GM18861 (cell line): ENCODE measurements around the gene TMEM89.

Experiments used
- ATAC-seq: cut with Tn5 transposase; IDR thresholded peaks from one replicate; pipeline ENCODE4 v1.9.1; 2021; ENCODE audit not compliant: unreplicated experiment

The TMEM89 gene, protein sequence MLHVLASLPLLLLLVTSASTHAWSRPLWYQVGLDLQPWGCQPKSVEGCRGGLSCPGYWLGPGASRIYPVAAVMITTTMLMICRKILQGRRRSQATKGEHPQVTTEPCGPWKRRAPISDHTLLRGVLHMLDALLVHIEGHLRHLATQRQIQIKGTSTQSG

DNA sequence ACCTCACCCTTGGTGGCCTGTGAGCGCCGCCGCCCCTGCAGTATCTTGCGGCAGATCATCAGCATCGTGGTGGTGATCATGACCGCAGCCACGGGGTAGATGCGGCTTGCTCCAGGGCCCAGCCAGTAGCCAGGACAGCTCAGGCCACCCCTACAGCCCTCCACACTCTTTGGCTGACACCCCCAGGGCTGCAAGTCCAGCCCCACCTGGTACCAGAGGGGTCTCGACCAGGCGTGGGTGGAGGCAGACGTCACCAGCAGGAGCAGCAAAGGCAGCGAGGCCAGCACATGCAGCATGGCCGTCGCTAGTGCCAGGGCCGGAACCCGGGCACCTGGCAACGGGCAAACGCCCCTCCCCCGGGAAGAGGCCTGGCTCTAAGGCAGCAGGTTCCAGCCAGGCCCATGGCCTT, at the start of gene TMEM89:
Gene TMEM89, minus strand, starts transcription at position 309 of the 409 bp plus-strand sequence. Its CDS starts 13 bp downstream, at position 296.
- ATAC-seq: no peak

DNA sequence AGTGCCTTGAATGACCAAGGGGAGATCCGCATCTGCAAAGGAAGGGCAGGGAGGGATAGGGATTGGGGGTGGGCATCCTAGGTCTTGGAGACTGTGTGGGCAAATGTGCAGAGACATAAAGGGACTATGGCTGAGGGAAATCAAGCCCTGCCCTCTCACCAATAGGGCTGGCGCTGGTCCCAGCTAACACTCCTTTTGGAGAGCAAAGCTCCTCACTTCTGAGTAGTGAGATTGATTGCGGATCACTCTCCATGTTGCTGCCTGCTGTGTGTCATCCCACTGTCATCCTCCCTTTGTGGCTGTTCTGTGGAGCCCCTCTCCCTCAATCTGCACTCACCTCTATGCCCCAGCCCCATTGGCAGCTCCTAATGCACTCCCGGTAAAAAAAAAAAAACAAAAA, 43.4 kb upstream of the TMEM89 start:
- no peak for ATAC-seq

DNA sequence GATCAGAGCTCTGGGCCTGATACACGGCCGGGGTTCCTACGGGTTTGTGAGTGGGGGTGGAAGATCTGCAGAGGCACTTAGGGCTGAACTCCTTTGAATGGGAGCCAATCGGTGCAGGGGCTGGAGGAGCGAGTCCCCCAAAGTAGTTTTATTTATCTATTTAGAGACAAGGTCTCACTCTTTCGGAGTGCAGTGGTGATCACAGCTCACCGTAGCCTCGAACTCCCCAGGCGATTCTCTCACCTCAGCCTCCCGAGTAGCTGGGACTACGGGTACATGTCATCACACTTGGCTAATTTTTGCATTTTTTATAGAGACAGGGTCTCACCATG, 42.7 kb upstream of the TMEM89 start:
- no peak for ATAC-seq

DNA sequence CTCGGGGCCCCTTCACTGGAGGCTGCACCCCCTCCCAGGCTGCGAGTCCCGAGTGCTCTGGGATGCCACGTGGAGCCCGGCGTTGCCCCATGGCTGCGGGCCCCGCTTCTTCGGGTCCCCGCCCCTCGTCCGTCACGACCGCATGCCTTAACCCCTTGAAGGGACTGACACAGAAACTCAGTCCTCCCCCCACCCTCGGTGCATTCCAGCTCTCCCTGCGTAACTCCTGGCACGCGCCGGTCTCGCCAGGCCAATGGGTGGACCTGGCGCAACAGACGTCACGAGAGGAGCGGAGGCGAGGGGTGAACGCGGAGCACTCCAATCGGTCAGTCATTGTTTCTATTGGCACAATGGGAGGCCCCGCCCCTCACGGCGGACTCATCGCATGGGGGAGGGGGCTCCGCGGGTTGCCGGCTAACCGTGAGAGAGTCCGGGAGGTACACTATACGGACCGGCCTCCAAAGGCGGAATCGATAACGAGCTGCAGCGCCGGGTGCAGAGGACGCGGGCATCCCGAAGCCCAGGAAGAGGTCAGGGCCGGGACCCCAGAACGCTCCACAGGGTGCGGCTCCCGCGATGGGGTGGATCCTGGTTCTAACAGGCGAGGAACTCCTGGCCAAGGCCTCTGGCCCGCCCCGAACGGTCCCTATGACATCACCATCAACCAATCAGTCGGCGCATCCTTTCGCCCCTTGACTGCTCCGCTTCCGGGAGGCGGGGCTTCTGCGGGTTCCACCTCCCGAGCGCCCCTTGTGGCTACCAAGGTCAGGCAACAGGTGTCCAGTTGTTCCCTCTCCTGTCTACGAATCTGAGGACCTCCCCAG, 42.1 kb upstream of the TMEM89 start:
- ATAC-seq: peak; percentile 75

DNA sequence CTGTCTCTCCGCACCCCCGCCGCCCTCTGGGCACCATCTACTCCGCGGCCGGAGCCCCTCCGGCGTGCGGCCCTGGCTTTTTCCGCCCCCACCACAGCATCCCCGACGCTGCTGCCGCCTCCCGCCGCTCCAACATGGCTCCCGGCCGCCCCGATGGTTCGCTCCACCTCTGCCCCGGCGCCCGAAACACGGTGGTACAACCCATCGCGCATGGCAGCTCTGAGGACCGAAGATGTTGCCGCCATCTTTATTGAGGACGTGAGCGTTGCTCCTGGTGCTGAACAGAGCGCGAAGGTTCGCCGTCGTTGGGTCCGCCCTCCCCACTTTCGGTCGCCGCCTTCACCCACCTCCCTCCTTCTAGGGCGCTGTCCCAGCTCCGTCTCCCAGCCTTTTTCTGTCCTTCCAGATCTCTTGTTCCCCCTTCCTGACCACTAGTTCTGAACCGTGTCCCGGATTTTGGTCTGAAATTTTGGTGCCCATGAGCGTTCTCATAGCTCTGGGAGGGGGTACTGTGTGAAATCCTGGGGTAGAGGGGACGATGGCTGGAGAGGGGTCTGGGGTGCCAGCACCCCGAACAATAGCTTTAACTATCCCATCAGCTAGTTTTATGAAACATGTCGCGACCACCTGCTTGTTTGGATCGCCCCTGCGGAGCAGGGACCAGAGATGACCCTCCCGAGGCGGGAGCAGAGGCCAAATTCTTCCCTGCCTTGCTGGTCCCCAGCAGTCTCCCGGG, 41.4 kb upstream of the TMEM89 start, which contains the start of gene CELSR3:
Gene CELSR3, minus strand, starts transcription at position 134 of the 736 bp plus-strand sequence. CDS start 252 bp downstream, outside the sequence.
- no peak for ATAC-seq

DNA sequence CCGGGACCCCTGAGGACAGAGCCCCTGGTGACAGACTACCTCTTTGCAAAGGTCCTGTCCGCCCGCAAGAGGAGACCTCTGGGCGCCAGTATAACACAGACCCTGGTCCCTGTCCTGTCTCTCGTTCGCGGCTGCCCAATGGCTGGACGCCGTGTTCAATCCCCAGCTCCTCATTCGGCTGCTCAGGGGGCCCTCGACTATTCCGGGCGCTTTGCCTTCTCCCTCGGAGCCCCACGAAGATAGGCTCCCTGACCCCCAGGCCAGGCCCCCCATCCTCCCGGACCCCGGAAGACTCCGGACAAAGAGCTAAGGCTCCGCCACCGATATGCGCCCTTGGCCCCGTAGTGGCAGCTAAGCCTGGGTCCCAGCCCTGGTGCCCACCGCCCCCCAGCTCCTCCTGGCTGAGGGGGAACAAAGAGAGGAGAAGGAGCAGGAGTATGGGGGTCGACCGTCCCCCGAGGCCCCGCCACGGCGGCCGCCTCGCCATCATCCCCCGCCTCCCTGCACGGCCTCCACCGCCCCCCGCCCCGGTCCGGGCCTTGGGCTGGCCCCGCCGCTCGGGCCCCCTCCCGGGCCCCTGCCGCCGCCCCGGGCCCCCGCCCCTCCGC, 40.7 kb upstream of the TMEM89 start:
- no peak for ATAC-seq

DNA sequence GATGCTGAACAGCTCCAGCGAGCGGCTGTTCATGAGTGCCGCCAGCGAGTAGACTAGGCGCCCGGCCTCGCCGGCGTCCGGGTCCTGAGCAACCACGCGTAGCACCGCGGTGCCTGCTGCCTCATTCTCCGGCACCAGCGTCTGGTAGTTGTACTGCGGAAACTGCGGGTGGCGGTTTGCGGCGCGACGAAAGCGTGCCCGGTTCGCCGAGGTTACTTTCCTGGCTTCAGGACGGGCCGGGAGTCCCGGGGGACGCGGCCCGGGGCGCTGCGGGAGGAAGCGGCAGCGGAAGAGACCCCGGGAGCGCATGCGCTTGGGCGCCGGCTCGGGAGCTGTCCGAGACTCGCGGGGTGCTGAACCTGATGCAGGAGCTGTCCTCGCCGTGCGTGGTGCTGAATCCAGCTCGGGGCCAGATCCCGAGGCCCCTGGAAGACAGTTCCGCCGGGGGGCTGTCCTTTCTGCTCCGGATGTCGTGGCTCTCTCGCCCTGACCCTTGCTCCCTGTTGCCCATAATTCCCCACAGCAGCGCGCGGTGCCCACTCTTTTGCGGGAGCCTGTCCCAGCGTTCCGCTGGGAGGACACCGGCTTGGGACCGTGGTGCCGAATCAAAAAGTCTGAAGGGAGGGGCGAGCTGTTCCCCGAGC, 40.1 kb upstream of the TMEM89 start:
- ATAC-seq: no peak

DNA sequence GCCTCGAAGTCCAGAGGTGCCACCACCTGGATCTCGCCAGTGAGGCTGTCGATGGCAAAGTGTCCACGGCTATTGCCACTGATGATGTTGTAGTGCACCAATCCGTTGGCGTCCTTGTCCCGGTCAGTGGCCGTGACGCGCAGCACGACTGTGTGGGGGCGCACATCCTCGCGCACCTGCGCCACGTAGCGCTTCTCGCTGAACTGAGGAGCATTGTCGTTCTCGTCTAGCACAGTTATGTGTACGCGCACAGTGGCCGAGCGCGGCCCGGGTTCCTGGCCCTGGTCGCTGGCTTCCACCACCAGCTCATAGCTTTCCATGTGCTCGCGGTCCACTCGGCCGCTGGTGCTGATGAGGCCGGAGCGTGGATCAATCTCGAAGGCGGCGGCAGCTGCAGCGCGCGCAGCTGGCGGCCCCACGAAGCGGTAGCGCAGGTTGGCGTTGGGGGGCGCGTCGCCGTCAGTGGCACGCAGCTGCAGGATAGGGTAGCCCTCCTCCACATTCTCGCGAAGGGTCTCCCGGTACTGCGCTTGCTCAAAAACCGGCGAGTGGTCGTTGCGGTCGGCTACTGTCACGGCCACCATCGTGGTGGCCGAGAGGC, 39.3 kb upstream of the TMEM89 start:
- ATAC-seq: no peak

DNA sequence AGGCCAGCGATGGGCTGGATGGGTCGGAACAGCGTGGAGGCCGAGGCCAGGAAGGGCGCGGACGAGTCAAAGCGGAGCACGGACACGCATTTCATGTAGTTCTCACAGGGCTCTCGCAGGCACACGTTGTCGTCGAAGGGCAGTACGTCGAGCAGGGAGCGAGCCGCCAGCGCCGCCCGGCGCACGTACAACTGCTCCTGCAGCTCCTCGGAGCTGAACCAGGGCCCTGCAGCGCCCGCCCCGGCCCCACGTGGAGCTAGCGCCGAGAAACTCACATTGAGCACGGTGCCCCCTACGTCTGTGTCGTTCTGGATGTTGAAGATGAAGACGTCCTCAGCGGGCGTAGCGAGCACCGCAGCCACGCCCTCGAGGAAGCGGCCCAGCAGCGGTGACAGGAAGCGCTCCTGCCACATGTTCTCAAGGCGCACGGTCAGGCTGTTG, 35.3 kb upstream of the TMEM89 start:
- no peak for ATAC-seq

DNA sequence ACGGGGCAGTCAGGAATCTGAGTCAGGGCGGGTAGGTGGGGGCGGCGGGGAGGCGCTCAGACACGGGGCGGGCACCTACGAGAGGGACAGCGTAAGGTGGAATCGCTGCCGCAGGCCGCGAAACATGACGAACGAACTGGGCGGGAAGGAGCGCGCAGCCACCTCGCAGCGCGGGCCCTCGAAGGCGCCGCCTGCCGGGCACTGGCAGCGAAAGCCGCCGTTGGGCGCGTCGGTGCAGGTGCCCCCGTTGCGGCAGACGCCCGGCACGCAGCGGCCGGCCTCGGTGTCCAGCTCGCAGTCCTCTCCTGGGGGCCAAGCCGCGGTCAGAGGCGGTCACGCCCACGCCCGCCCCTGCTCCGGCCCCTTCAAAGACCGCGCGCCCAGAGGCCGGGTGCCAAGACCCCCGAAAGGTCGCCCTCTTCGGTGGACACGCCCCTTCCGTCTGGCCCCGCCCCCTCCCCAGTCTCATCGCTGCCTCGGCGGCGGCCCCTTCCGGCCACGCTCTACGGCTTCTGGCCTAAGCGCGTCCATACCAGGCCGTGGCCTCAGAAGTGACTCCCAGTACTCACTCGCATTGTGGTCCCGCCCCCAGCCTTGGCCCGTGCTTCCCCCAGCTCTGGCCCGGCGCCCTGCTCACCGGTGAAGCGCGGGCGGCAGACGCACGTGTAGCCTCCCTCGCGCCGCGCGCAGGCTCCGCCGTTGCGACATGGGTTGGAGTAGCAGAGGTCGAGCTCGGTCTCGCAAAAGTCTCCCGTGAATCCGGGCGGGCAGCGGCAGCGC, 34.7 kb upstream of the TMEM89 start:
- ATAC-seq: peak; percentile 62

DNA sequence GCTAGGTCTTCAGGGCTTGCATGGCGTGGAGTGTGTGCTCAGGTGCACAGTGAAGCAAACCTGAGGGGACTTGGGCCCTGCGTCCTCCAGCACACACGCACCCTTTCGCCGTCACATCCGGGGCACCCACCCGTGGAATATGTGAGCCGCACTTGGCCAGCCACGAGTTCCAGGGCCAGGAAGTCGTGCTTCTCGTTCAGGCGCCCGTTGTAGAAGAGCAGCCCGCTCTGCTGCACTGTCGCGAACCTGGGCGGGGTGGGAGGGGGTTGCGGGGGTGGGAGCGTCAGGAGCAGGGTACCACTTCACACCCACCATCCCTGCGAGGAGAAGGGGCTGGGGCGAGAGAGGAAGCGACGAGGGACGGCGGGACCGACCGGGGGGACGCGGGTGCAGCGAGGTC, 34.0 kb upstream of the TMEM89 start:
- no peak for ATAC-seq

DNA sequence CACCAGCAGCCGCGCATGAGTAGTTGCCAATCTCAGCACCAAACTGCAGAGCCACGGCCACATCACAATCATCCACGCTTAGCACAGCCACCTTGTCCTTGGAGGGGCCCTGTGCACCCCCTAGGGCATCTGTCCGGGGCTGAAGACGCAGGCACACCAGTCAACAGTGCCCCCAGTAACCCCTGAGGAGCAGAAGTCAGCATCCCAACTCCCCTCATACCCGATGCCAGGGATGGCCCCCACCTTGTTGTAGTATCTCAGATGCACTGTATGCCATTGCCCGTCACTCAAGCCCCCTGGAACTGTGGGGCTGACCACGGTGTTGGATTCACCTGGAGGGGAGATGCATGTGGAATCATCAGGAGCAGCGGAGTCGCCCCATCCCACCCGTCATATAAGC, 33.5 kb upstream of the TMEM89 start:
- ATAC-seq: no peak

DNA sequence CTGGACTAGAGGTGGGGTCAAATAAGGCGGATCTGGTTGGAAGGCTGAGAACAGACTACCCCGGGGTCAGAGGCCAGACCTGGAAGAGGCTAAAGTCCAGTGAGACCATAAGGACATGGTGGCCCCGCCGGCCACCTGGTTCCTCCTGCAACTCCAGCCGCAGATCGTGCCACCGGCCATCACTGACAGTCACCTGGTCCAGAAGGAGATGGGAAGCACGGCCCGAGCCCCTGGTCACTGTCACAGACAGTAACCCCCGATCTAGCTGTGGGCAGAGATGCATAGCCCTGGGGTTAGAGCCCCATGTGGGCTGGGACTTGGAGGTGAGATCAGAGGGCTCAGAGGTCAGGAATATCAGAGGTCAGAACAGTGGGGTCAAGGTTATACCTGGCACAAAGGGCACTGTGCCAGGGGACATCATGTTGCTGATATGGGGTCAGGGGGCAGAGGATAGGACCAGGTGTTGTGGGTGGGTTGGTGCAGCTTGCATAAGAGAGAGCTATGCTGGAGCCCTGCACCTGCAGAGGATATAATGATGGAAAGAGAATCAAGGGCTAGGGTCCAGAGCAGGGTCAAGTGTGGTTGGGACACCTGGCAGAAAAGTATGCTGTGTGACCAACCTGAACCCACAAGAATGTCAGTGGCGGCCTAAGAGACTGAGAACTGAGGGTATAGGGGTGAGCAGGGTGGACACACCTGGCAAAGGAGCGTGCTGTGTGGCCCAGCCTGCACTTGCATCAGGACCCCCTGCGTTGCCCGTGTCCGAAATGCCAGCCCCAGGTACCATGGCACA, 31.6 kb upstream of the TMEM89 start:
- ATAC-seq: no peak

DNA sequence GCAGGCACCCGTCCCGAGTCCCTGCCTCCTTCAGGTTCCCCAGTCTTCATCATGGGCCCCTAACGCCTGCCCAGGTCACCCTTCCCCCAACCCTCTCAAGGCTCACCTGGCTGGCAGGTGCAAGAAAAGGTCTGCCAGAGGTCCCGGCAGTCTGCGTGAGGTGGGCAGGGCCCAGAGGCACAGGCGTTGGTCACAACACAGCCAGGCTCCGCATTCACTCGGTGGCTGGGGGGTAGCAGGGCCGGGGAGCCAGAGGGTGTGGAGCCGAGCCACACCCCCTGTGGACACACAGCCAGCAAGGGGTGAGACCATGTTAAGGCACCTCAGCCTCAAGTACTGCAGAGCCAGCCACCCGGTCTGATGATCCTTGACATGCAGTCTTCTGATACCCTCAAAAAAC, 30.2 kb upstream of the TMEM89 start:
- ATAC-seq: no peak

DNA sequence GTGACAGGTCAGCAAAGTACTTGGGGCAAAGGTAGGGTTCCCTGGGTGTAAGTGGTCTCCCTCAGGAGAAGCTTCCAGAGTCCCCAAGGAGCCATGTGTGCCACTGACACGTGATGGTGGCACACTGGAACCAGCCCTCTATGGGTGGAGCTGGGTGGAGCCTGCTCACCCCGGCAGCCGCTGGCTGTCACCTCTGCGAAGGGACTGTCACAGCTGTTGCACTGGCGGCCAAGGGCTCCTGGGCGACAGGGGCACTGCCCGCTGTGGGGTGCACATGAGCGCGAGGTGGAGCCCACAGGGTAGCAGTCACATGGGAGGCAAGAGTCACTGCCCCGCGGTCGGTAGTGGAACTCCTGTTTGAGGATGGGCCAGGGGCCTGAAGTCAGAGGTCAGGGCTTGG, 29.2 kb upstream of the TMEM89 start:
- ATAC-seq: no peak

DNA sequence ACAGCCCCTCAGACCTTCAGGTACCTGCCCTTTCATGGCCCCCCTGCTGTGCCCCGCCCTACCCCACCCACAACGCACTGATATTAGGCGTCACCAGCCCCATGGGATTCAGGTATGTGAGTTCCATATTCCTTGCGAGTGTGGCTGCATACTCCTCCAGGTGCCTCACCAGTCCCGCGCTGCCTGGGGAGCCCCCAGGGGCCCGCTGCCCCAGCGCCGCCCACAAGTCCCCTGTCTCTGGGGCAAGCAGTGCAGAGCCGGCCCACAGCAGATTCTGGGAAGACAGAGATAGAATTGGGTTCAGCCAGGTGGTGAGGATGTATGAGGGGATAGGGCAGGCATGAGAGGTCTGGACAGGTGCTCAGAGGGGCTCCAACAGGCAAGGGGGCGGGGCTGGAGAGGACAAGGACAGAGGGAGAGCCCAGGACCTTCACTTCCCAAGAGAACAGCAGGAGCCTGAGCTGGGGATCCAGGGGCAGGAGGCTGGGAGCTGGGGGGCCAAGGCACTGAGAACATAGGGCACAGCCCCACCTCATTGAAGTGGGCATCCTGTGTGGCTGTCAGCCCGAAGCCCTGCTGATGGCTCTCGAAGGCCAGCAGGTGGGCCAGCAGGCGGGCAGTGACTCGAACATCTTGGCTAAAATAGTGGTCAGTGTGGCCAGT, 26.8 kb upstream of the TMEM89 start:
- ATAC-seq: no peak

DNA sequence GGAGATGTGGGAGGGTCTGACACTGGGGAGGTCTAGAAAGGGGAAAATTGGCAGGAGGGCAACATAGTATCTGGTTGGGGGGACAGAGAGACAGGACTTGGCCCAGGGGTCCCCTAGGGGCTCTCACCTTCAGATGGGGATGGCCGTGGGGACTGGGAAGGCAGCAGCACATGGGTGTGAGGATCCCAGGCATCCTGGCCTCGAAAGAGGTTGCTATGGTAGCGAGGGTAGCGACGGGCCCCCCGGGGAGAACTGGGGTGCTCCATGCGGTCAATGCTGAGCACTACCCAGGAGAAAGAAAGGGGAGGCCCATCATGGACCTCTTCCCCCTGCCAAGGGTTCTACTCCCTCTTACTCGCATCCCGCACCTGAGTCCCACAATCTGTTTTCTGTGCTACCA, 26.1 kb upstream of the TMEM89 start:
- no peak for ATAC-seq

DNA sequence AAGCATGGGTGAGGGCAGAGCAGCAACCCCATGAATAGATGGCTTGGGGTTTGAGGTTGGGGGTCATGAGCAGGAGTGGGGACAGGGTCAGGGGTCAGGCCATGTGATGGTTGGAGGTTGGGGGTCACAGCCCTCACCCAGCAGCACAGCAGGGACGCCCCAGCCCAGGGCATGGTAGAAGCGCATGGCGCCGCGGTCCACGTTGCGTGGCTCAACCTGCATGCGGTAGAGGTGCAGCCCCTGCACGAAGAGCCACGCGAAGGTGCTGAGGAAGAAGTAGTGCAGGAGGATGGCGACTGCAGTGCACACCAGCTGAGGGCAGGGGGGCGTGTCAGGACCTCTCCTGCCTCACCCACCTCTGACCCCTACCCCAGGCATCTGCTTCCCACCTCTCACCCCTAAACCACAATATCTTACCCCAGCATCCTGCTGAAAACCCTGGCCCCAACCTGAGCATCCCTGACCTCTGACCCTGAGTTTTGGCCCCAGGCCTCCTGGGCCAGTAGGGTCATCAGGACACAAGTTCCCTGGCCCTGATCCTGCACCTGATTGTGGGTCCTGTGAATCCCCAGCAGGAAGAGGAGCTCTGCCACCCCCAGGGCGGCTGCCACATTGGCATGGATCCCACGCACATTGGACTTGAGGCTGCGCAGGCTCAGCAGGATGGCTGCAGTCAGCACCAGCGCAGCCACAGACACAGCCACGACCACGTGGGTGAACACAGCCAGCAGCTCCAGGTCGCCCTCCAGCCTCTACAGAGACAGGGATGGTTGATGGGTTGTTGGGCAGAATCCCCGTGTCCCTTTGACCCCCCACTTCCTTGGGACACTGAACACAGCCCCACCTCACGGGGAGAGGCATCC, 23.6 kb upstream of the TMEM89 start:
- ATAC-seq: no peak
